GM10266 (cell line): ENCODE measurements around the gene SEMA3D.

Source experiments
- DNase-seq: peaks from one replicate; pipeline ENCODE4 v3.0.0; 2012; ENCODE audit errors: extremely low spot score
- CTCF ChIP-seq: IDR thresholded peaks from 2 replicates; pipeline ENCODE4 v1.5.1; 2012; ENCODE audit warnings: mild to moderate bottlenecking, low read depth; ENCODE audit not compliant: control insufficient read depth, insufficient read depth; ENCODE audit errors: missing control alignments

SEMA3D gene

GRCh38 chr7:85103357-85103756 is 83.5 kb downstream of the SEMA3D start:
- TF ChIP-seq CTCF: no peak
- no peak for DNase-seq

- TF ChIP-seq CTCF: no peak
- DNase-seq: no peak
Measured at GRCh38 chr7:85102813-85103350, 84.0 kb downstream of the SEMA3D start.

GRCh38 chr7:85101347-85101746 is 85.5 kb downstream of the SEMA3D start:
- no peak for DNase-seq
- no peak for TF ChIP-seq CTCF

GRCh38 chr7:85097844-85098243 is 89.0 kb downstream of the SEMA3D start:
- no peak for TF ChIP-seq CTCF
- no peak for DNase-seq

- no peak for TF ChIP-seq CTCF
- no peak for DNase-seq
Measured at GRCh38 chr7:85095806-85096205, 91.0 kb downstream of the SEMA3D start.

DNA sequence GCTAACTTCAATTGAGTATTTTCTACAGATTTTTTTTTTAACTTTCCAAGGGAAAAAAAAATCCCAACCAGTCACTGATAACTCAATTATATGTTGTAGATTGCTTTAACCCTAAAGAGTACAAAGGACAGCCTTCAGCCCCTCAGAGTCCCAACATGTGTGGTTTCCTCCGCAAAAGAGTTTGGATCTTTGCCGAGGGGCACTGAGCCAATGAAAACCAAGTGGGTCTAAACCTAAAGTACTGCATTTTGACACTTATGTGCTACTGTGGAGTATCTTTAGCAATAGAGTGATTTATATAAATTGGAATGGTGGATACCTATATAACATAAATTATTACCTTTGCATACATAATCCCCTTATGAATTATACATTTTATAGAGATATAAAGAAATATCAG is 91.5 kb downstream of the SEMA3D start:
- TF ChIP-seq CTCF: no peak
- no peak for DNase-seq

DNA sequence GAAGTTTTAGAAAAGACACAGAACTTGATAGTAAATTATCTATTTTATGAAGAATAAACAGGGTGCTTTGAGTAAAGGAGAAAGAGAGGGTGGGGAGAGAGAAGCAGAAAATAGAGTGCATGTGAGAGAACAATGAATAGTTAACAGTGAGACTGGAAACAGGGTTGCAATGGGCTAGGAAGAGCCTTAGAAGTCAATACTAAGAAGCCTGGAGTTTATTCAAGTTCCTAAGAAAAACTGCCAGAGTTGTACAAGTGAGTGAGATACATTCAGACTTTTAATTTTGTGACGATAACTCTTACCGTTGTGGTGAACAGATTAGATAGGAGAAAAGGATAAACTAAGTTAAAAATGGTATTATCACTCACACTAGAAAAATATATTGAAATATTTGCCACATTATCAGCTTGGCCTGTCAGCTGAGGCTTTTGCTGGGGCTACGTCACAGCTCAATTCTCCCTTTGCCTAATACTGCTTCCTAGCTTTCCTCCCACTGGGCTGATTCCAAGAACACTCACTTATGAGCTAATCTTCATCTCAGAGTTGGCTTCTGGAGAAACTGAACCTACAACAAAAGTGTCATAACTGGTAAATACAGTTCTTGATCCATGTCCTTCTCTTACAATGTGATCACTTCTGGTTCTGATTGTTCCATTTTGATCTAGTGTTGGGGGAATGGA is 92.7 kb downstream of the SEMA3D start:
- DNase-seq: no peak
- TF ChIP-seq CTCF: no peak
